HG03469 (cell line): ENCODE results near the gene TAPBPL.
A peak's percentile ranks its signal among the peaks of the same experiment; 100 is the strongest.

Source experiments
- ATAC-seq: cut with Tn5 transposase; IDR thresholded peaks from one replicate; pipeline ENCODE4 v1.9.1; 2021; ENCODE audit warnings: mild to moderate bottlenecking, moderate library complexity, moderate number of reproducible peaks; ENCODE audit not compliant: unreplicated experiment

Gene TAPBPL

GRCh38 chr12:6435961-6436715 is 15.7 kb upstream of the TAPBPL start:
- no peak for ATAC-seq

GRCh38 chr12:6437586-6437985 is 14.3 kb upstream of the TAPBPL start:
- ATAC-seq: no peak

- ATAC-seq: no peak
Measured at GRCh38 chr12:6438345-6438744, 13.5 kb upstream of the TAPBPL start.

- no peak for ATAC-seq
Measured at GRCh38 chr12:6440391-6440790, 11.5 kb upstream of the TAPBPL start.

GRCh38 chr12:6442836-6443235 is 9.0 kb upstream of the TAPBPL start:
- no peak for ATAC-seq

GRCh38 chr12:6443361-6443983 is 8.4 kb upstream of the TAPBPL start:
- ATAC-seq: no peak

GRCh38 chr12:6444031-6444430 is 7.8 kb upstream of the TAPBPL start:
- ATAC-seq: no peak

- ATAC-seq: no peak
Measured at GRCh38 chr12:6444704-6445688, 6.8 kb upstream of the TAPBPL start, which contains the start of gene CD27. Gene CD27, plus strand, starts transcription at chr12:6444955. Its CDS starts 141 bp downstream, at chr12:6445096.

GRCh38 chr12:6450091-6450868 is 1.6 kb upstream of the TAPBPL start:
- ATAC-seq: no peak

- no peak for ATAC-seq
Measured at GRCh38 chr12:6450869-6451347, 934 bp upstream of the TAPBPL start.

GRCh38 chr12:6452245-6452943 is 552 bp downstream of the TAPBPL start:
- no peak for ATAC-seq

GRCh38 chr12:6452944-6453630 is 1.2 kb downstream of the TAPBPL start:
- no peak for ATAC-seq

- ATAC-seq: no peak
Measured at GRCh38 chr12:6457220-6457945, 5.5 kb downstream of the TAPBPL start.

GRCh38 chr12:6458281-6459003 is 6.6 kb downstream of the TAPBPL start:
- ATAC-seq: no peak

- ATAC-seq: no peak
Measured at GRCh38 chr12:6459004-6459337, 7.1 kb downstream of the TAPBPL start.

- ATAC-seq: no peak
Measured at GRCh38 chr12:6460751-6461371, 9.0 kb downstream of the TAPBPL start.

GRCh38 chr12:6461401-6462233 is 9.8 kb downstream of the TAPBPL start:
- ATAC-seq: peak; percentile 56
